RCC 7860 (cell line): ENCODE measurements around the gene DENND5A.
A peak's percentile ranks its signal among the peaks of the same experiment; 100 is the strongest.

Source experiments
- DNase-seq: peaks from one replicate; pipeline ENCODE4 v3.0.0-alpha.2; 2015; ENCODE audit warnings: low spot score
- FAIRE-seq: peaks from 2 replicates; lab custom pipeline; 2012; peaks lifted over from hg19 to GRCh38; lab: Jason Lieb, UNC

Gene DENND5A

GRCh38 chr11:9141186-9141585 is 124.0 kb downstream of the DENND5A start:
- FAIRE-seq, result no peak

GRCh38 chr11:9139628-9140357 is 125.4 kb downstream of the DENND5A start:
- FAIRE-seq (no peak), DNase-seq (peak; percentile 33)

More at GRCh38 chr11:9141186-9141585, 124.0 kb downstream of the DENND5A start:
- no peak for DNase-seq

GRCh38 chr11:9138612-9139579 is 126.3 kb downstream of the DENND5A start:
- peak; percentile 75 for FAIRE-seq
- peak; percentile 64 for DNase-seq

- FAIRE-seq (no peak), DNase-seq (no peak)
Measured at GRCh38 chr11:9138133-9138453, 127.1 kb downstream of the DENND5A start.

GRCh38 chr11:9137293-9138132 is 127.6 kb downstream of the DENND5A start:
- no peak for FAIRE-seq
- peak; percentile 18 for DNase-seq

- DNase-seq (no peak), FAIRE-seq (no peak)
Measured at GRCh38 chr11:9136741-9137140, 128.4 kb downstream of the DENND5A start.

- DNase-seq, result no peak
- FAIRE-seq, result no peak
Measured at GRCh38 chr11:9133956-9134355, 131.2 kb downstream of the DENND5A start.

- no peak for DNase-seq
- FAIRE-seq, result no peak
Measured at GRCh38 chr11:9132203-9132878, 132.8 kb downstream of the DENND5A start.

- FAIRE-seq, result no peak
- no peak for DNase-seq
Measured at GRCh38 chr11:9130297-9130696, 134.9 kb downstream of the DENND5A start.

- DNase-seq (no peak), FAIRE-seq (no peak)
Measured at GRCh38 chr11:9126636-9127035, 138.5 kb downstream of the DENND5A start.

- DNase-seq (no peak), FAIRE-seq (no peak)
Measured at GRCh38 chr11:9125185-9125886, 139.8 kb downstream of the DENND5A start.

- FAIRE-seq, result no peak
- DNase-seq, result no peak
Measured at GRCh38 chr11:9123595-9124304, 141.4 kb downstream of the DENND5A start.

GRCh38 chr11:9121469-9121796 is 143.7 kb downstream of the DENND5A start:
- DNase-seq, result no peak
- FAIRE-seq, result no peak

GRCh38 chr11:9120664-9121468 is 144.3 kb downstream of the DENND5A start:
- FAIRE-seq (no peak), DNase-seq (no peak)

- FAIRE-seq, result no peak
Measured at GRCh38 chr11:9118277-9118676, 146.9 kb downstream of the DENND5A start.

GRCh38 chr11:9112075-9112474 is 153.1 kb downstream of the DENND5A start:
- FAIRE-seq, result no peak
- no peak for DNase-seq

More at GRCh38 chr11:9118277-9118676, 146.9 kb downstream of the DENND5A start:
- DNase-seq, result no peak

- FAIRE-seq, result no peak
- DNase-seq, result no peak
Measured at GRCh38 chr11:9109858-9110731, 155.1 kb downstream of the DENND5A start.

GRCh38 chr11:9104580-9104979 is 160.6 kb downstream of the DENND5A start:
- no peak for DNase-seq

More at GRCh38 chr11:9104580-9104979, 160.6 kb downstream of the DENND5A start:
- no peak for FAIRE-seq
